GM23338 (cell line): ENCODE measurements around the gene PRSS2. TPM values are rescaled to one million over a fixed set of nuclear protein-coding genes. Genes with fewer than 3 reads are reported as not detected.

Experiments
- ATAC-seq: fragments of 200-7000 bp; cut with Tn5 transposase; 3 replicates; pipeline ENCODE4 v1.9.1; 2020
- DNase-seq: peaks from one replicate; pipeline ENCODE4 v3.0.0-alpha.2; 2015; ENCODE audit warnings: low spot score
- H2AFZ ChIP-seq: fragments of 200-600 bp; sonication (generic); 2 replicates; pipeline ENCODE4 v1.8.0; 2016; ENCODE audit warnings: antibody characterized with exemption, mild to moderate bottlenecking, moderate library complexity
- H3F3A ChIP-seq: fragments of 200-600 bp; sonication (generic); replicated peaks from 2 replicates; pipeline ENCODE4 v1.8.0; 2017; ENCODE audit warnings: antibody characterized with exemption, mixed run types, low read depth
- H3K27ac ChIP-seq: fragments of 200-600 bp; sonication (generic); 2 replicates; pipeline ENCODE4 v1.6.1; 2016; ENCODE audit warnings: low read depth
- H3K27me3 ChIP-seq: fragments of 200-600 bp; sonication (generic); 2 replicates; pipeline ENCODE4 v1.8.0; 2016; ENCODE audit warnings: mild to moderate bottlenecking, mixed run types, moderate library complexity; ENCODE audit not compliant: insufficient read depth
- H3K36me3 ChIP-seq: fragments of 200-600 bp; sonication (generic); 2 replicates; pipeline ENCODE4 v1.8.0; 2016; ENCODE audit warnings: mild to moderate bottlenecking; ENCODE audit not compliant: insufficient read depth
- H3K4me1 ChIP-seq: fragments of 200-600 bp; sonication (generic); 2 replicates; pipeline ENCODE4 v1.8.0; 2016; ENCODE audit warnings: mild to moderate bottlenecking, moderate library complexity; ENCODE audit not compliant: insufficient read depth
- H3K4me2 ChIP-seq: fragments of 200-600 bp; sonication (generic); 2 replicates; pipeline ENCODE4 v1.7.1; 2017; ENCODE audit warnings: mixed run types
- H3K4me3 ChIP-seq: fragments of 200-600 bp; sonication (generic); 2 replicates; pipeline ENCODE4 v1.6.1; 2016; ENCODE audit warnings: mixed run types
- H3K79me2 ChIP-seq: fragments of 200-600 bp; sonication (generic); replicated peaks from 2 replicates; pipeline ENCODE4 v1.8.0; 2017; ENCODE audit warnings: mild to moderate bottlenecking; ENCODE audit not compliant: insufficient read depth
- H3K9me2 ChIP-seq: fragments of 200-600 bp; sonication (generic); 2 replicates; pipeline ENCODE4 v1.8.0; 2017; ENCODE audit not compliant: insufficient read depth
- H4K20me1 ChIP-seq: fragments of 200-600 bp; sonication (generic); replicated peaks from 2 replicates; pipeline ENCODE4 v1.8.0; 2017; ENCODE audit warnings: mild to moderate bottlenecking; ENCODE audit not compliant: insufficient read depth
- H3K27ac Mint-ChIP-seq: 2 replicates; pipeline ENCODE4 v1.8.0; 2020; ENCODE audit warnings: inconsistent platforms, mild to moderate bottlenecking, moderate library complexity, mixed read lengths
- H3K27me3 Mint-ChIP-seq: 3 replicates; pipeline ENCODE4 v1.8.0; 2022; ENCODE audit warnings: low read depth, mild to moderate bottlenecking, moderate library complexity, mixed read lengths, inconsistent platforms; ENCODE audit not compliant: insufficient read depth, poor library complexity
- H3K36me3 Mint-ChIP-seq: 3 replicates; pipeline ENCODE4 v1.8.0; 2021; ENCODE audit warnings: low read depth, mild to moderate bottlenecking, inconsistent platforms, moderate library complexity, mixed read lengths
- H3K4me1 Mint-ChIP-seq: 3 replicates; pipeline ENCODE4 v1.8.0; 2020; ENCODE audit warnings: mild to moderate bottlenecking, inconsistent platforms, mixed read lengths
- H3K4me3 Mint-ChIP-seq: 3 replicates; pipeline ENCODE4 v1.8.0; 2021; ENCODE audit warnings: moderate library complexity, mild to moderate bottlenecking, inconsistent platforms, mixed read lengths
- H3K9me3 Mint-ChIP-seq: 3 replicates; pipeline ENCODE4 v1.8.0; 2020; ENCODE audit warnings: moderate library complexity, mild to moderate bottlenecking, inconsistent platforms, mixed read lengths
- CREB1 ChIP-seq: fragments of 250-450 bp; sonication (Bioruptor Pico); IDR thresholded peaks from 2 replicates; pipeline ENCODE4 v1.5.0; 2020; ENCODE audit warnings: low read depth, mild to moderate bottlenecking, moderate library complexity
- EZH2 ChIP-seq: fragments of 200-600 bp; sonication (generic); IDR thresholded peaks from one replicate; pipeline ENCODE4 v1.8.0; 2017; ENCODE audit warnings: antibody characterized with exemption, mild to moderate bottlenecking, low read depth; ENCODE audit not compliant: unreplicated experiment
- EZH2phosphoT487 ChIP-seq: fragments of 200-600 bp; sonication (generic); IDR thresholded peaks from one replicate; pipeline ENCODE4 v1.8.1; 2018; ENCODE audit warnings: antibody characterized with exemption; ENCODE audit not compliant: unreplicated experiment
- JUNB ChIP-seq: IDR thresholded peaks from one replicate; pipeline ENCODE4 v1.6.1; 2016; ENCODE audit warnings: antibody characterized with exemption; ENCODE audit not compliant: unreplicated experiment
- NANOG ChIP-seq: IDR thresholded peaks from 2 replicates; pipeline ENCODE4 v1.6.1; 2016; ENCODE audit warnings: antibody characterized with exemption, borderline replicate concordance
- POLR2AphosphoS5 ChIP-seq: IDR thresholded peaks from 2 replicates; pipeline ENCODE4 v1.6.1; 2016; ENCODE audit warnings: antibody characterized with exemption, low read depth
- STAT1 ChIP-seq: IDR thresholded peaks from one replicate; pipeline ENCODE4 v1.6.1; 2016; ENCODE audit warnings: antibody characterized with exemption; ENCODE audit not compliant: unreplicated experiment
- ZNF114 ChIP-seq: fragments of 250-450 bp; sonication (Bioruptor Pico); IDR thresholded peaks from 2 replicates; pipeline ENCODE4 v1.5.0; 2020; ENCODE audit warnings: mild to moderate bottlenecking, moderate library complexity
- ZNF331 ChIP-seq: fragments of 250-450 bp; sonication (Bioruptor Pico); IDR thresholded peaks from 2 replicates; pipeline ENCODE4 v1.5.0; 2020; ENCODE audit warnings: low read depth, mild to moderate bottlenecking, moderate library complexity
- polyA plus RNA-seq: library from polyadenylated mRNA; unstranded; fragments of >200 nt; fragmentation: Nextera tagmentation; extraction: Ambion mirVana; gene quantifications from 2 replicates; pipeline ENCODE4 v1.2.1, GENCODE V29; 2016
- total RNA-seq: library from RNA; depleted of rRNA; stranded (reverse); fragments of >200 nt; shearing (Covaris generic); gene quantifications from 2 replicates; pipeline ENCODE4 v1.2.3, GENCODE V29; 2014
- TF ChIP-seq, protein P1 (sequence below): IDR thresholded peaks from one replicate; pipeline ENCODE4 v1.6.1; 2018; ENCODE audit warnings: antibody characterized with exemption; ENCODE audit not compliant: unreplicated experiment
- TF ChIP-seq, protein P2 (sequence below): fragments of 250-450 bp; sonication (Bioruptor Pico); IDR thresholded peaks from 2 replicates; pipeline ENCODE4 v1.5.0; 2020; ENCODE audit warnings: mild to moderate bottlenecking, moderate library complexity
- TF ChIP-seq, protein P3 (sequence below): IDR thresholded peaks from 2 replicates; pipeline ENCODE4 v1.6.1; 2016; ENCODE audit warnings: antibody characterized with exemption

Gene PRSS2
- total and polyA plus RNA-seq, 2 experiments from 2014 or later: not detected

DNA sequence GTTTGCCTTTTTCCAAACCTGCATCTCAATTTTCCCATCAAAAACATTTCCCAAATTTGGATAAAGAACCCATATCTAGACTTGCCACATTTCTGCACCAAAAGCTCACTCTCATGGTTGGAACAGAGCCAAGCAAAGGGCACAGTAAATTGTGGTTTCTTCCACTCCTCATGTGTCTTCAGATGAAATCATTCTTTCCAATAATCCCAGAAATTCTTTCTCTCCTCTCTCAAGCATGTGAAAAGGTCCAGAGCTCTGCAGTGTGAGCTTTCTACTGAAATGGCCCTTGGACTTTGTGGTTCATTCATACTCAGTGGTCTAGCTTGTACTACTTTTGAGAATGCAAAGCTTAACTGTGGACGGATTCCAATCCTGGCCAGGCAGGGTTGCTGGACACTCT lies 19.8 kb downstream of the PRSS2 start:
- Histone ChIP-seq H3K36me3 (no peaks in the 10 kb centered on the region), H3K79me2 (no peaks in the 10 kb centered on the region), H3K4me1 (peaks cover 20% of the 10 kb centered on the region), H4K20me1 (no peaks in the 10 kb centered on the region), H3K9me2 (peaks cover 16% of the 10 kb centered on the region; the same call in 1 of the 2 replicates), H3K4me3 (no peak overlapping the region), H3K4me2 (no peak overlapping the region), H3F3A (no peaks in the 10 kb centered on the region), H3K27me3 (peaks cover 15% of the 10 kb centered on the region; the same call in 1 of the 2 replicates), H3K27ac (no peak overlapping the region), H2AFZ (no peak overlapping the region)
- DNase-seq (no peak), ATAC-seq (no peak)
- Mint-ChIP-seq H3K9me3 (no peaks in the 10 kb centered on the region; the same call in 2 of the 3 replicates), H3K36me3 (no peaks in the 10 kb centered on the region; the same call in 2 of the 3 replicates), H3K4me3 (no peak overlapping the region), H3K27ac (no peak overlapping the region), H3K27me3 (peaks cover 4% of the 10 kb centered on the region), H3K4me1 (peaks cover 18% of the 10 kb centered on the region)
- TF ChIP-seq EZH2 (no peak), STAT1 (no peak), NANOG (no peak)

DNA sequence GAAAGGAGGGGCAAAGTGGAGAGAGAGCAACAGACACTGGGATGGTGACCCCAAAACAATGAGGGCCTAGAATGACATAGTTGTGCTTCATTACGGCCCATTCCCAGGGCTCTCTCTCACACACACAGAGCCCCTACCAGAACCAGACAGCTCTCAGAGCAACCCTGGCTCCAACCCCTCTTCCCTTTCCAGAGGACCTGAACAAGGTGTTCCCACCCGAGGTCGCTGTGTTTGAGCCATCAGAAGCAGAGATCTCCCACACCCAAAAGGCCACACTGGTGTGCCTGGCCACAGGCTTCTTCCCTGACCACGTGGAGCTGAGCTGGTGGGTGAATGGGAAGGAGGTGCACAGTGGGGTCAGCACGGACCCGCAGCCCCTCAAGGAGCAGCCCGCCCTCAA lies 20.7 kb downstream of the PRSS2 start:
- Mint-ChIP-seq H3K9me3 (peaks cover 6% of the 10 kb centered on the region; the same call in 1 of the 3 replicates), H3K27me3 (peaks cover 13% of the 10 kb centered on the region), H3K4me3 (no peak overlapping the region), H3K27ac (no peak overlapping the region), H3K36me3 (no peaks in the 10 kb centered on the region; the same call in 2 of the 3 replicates), H3K4me1 (peaks cover 28% of the 10 kb centered on the region)
- no peak for DNase-seq
- Histone ChIP-seq H3K27ac (no peak overlapping the region), H3F3A (no peaks in the 10 kb centered on the region), H3K27me3 (peaks cover 24% of the 10 kb centered on the region), H3K9me2 (peaks cover 16% of the 10 kb centered on the region; the same call in 1 of the 2 replicates), H4K20me1 (no peaks in the 10 kb centered on the region), H3K4me3 (no peak overlapping the region), H3K36me3 (no peaks in the 10 kb centered on the region), H3K79me2 (no peaks in the 10 kb centered on the region), H2AFZ (no peak overlapping the region), H3K4me2 (no peak overlapping the region), H3K4me1 (peaks cover 26% of the 10 kb centered on the region)
- ATAC-seq: no peak
- TF ChIP-seq CREB1 (CRISPR knock-in tag): no peak
- no peak for TF ChIP-seq JUNB
- TF ChIP-seq EZH2: no peak
- TF ChIP-seq, protein P1, sequence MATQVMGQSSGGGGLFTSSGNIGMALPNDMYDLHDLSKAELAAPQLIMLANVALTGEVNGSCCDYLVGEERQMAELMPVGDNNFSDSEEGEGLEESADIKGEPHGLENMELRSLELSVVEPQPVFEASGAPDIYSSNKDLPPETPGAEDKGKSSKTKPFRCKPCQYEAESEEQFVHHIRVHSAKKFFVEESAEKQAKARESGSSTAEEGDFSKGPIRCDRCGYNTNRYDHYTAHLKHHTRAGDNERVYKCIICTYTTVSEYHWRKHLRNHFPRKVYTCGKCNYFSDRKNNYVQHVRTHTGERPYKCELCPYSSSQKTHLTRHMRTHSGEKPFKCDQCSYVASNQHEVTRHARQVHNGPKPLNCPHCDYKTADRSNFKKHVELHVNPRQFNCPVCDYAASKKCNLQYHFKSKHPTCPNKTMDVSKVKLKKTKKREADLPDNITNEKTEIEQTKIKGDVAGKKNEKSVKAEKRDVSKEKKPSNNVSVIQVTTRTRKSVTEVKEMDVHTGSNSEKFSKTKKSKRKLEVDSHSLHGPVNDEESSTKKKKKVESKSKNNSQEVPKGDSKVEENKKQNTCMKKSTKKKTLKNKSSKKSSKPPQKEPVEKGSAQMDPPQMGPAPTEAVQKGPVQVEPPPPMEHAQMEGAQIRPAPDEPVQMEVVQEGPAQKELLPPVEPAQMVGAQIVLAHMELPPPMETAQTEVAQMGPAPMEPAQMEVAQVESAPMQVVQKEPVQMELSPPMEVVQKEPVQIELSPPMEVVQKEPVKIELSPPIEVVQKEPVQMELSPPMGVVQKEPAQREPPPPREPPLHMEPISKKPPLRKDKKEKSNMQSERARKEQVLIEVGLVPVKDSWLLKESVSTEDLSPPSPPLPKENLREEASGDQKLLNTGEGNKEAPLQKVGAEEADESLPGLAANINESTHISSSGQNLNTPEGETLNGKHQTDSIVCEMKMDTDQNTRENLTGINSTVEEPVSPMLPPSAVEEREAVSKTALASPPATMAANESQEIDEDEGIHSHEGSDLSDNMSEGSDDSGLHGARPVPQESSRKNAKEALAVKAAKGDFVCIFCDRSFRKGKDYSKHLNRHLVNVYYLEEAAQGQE: no peak
- TF ChIP-seq NANOG: no peak
- TF ChIP-seq EZH2phosphoT487: no peak
- TF ChIP-seq ZNF114 (CRISPR knock-in tag): no peak
- TF ChIP-seq POLR2AphosphoS5: no peak
- TF ChIP-seq, protein P2, sequence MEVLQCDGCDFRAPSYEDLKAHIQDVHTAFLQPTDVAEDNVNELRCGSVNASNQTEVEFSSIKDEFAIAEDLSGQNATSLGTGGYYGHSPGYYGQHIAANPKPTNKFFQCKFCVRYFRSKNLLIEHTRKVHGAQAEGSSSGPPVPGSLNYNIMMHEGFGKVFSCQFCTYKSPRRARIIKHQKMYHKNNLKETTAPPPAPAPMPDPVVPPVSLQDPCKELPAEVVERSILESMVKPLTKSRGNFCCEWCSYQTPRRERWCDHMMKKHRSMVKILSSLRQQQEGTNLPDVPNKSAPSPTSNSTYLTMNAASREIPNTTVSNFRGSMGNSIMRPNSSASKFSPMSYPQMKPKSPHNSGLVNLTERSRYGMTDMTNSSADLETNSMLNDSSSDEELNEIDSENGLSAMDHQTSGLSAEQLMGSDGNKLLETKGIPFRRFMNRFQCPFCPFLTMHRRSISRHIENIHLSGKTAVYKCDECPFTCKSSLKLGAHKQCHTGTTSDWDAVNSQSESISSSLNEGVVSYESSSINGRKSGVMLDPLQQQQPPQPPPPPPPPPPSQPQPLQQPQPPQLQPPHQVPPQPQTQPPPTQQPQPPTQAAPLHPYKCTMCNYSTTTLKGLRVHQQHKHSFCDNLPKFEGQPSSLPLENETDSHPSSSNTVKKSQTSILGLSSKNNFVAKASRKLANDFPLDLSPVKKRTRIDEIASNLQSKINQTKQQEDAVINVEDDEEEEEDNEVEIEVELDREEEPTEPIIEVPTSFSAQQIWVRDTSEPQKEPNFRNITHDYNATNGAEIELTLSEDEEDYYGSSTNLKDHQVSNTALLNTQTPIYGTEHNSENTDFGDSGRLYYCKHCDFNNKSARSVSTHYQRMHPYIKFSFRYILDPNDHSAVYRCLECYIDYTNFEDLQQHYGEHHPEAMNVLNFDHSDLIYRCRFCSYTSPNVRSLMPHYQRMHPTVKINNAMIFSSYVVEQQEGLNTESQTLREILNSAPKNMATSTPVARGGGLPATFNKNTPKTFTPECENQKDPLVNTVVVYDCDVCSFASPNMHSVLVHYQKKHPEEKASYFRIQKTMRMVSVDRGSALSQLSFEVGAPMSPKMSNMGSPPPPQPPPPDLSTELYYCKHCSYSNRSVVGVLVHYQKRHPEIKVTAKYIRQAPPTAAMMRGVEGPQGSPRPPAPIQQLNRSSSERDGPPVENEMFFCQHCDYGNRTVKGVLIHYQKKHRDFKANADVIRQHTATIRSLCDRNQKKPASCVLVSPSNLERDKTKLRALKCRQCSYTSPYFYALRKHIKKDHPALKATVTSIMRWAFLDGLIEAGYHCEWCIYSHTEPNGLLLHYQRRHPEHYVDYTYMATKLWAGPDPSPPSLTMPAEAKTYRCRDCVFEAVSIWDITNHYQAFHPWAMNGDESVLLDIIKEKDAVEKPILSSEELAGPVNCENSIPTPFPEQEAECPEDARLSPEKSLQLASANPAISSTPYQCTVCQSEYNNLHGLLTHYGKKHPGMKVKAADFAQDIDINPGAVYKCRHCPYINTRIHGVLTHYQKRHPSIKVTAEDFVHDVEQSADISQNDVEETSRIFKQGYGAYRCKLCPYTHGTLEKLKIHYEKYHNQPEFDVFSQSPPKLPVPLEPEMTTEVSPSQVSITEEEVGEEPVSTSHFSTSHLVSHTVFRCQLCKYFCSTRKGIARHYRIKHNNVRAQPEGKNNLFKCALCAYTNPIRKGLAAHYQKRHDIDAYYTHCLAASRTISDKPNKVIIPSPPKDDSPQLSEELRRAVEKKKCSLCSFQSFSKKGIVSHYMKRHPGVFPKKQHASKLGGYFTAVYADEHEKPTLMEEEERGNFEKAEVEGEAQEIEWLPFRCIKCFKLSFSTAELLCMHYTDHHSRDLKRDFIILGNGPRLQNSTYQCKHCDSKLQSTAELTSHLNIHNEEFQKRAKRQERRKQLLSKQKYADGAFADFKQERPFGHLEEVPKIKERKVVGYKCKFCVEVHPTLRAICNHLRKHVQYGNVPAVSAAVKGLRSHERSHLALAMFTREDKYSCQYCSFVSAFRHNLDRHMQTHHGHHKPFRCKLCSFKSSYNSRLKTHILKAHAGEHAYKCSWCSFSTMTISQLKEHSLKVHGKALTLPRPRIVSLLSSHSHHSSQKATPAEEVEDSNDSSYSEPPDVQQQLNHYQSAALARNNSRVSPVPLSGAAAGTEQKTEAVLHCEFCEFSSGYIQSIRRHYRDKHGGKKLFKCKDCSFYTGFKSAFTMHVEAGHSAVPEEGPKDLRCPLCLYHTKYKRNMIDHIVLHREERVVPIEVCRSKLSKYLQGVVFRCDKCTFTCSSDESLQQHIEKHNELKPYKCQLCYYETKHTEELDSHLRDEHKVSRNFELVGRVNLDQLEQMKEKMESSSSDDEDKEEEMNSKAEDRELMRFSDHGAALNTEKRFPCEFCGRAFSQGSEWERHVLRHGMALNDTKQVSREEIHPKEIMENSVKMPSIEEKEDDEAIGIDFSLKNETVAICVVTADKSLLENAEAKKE (CRISPR knock-in tag): no peak
- no peak for TF ChIP-seq STAT1
- TF ChIP-seq, protein P3, sequence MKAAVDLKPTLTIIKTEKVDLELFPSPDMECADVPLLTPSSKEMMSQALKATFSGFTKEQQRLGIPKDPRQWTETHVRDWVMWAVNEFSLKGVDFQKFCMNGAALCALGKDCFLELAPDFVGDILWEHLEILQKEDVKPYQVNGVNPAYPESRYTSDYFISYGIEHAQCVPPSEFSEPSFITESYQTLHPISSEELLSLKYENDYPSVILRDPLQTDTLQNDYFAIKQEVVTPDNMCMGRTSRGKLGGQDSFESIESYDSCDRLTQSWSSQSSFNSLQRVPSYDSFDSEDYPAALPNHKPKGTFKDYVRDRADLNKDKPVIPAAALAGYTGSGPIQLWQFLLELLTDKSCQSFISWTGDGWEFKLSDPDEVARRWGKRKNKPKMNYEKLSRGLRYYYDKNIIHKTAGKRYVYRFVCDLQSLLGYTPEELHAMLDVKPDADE: no peak
- TF ChIP-seq ZNF331 (CRISPR knock-in tag): no peak
